Left ventricle myocardium superior (tissue), 1 donor: ENCODE measurements around the gene NEIL1. TPM values are rescaled to one million over a fixed set of nuclear protein-coding genes. Genes with fewer than 3 reads are reported as not detected.
"Not testable (repeated sequence)": the region's sequence is repeated elsewhere in the genome, so short reads cannot be mapped to it uniquely, and the experiment has no call there.

ENCODE experiments used
- ATAC-seq: fragments of 200-7000 bp; cut with Tn5 transposase; one replicate; pipeline ENCODE4 v1.9.1; 2020; ENCODE audit warnings: mild to moderate bottlenecking, moderate library complexity
- DNase-seq: peaks from one replicate; pipeline ENCODE4 v3.0.0-alpha.2; 2020
- intact Hi-C: fragments of 100-400 bp; cut with micrococcal nuclease; formaldehyde crosslinking; loops from one replicate; pipeline ENCODE4 v1.11.0; 2022
- total RNA-seq: library from RNA; stranded (reverse); fragmentation: NEBNext Ultra II Directional; extraction: Animal tissue kit (Norgen Biotek cat#: 25700); gene quantifications from one replicate; pipeline ENCODE4 v1.2.1, GENCODE V29; 2021
- donor health status: DM: no; HTN: yes; CAD: no; lungs with severe emphysema.

NEIL1 gene
- total RNA-seq, 1 donor from 2014 or later = 13.5 TPM

DNA sequence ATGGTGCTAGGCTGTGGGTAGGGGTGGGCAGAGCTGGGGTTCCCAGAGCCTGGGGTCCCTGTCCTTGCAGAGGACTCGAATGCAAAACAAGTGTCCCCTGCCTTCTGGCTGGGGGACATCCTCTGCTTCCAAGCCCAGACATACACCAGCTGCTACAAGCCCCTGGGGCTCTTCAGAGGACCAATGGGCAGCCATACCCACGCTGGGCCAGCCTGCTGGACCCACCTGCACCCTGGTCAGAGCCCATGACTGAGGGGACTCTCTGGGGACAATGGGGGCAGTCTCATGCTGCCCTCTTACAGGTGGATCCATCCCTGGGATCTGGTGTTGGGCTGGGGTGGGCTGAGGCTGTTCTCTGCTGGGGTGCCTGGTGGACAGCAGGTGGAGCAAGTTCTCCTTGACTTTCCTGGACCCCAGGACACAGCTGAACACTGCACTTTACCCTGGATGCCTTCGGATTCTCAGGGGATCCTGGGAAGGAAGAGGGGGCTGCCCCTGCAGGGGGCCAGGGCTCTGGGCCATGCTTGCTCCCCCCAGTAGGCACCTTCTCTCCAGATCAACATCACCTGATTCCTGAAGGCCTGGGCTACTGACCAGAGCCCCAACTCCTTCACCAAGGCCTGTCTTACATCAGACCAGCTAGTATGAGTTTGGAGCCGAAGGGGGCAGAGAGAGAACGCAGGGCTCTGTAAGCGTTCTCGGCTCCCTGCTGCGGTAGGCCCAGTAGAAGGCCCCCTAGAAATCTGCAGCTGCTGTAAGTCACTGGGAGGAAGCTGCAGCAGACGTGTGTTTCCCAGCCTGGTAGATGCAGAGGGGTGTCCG is 18.1 kb upstream of the NEIL1 start:
- DNase-seq (no peak), ATAC-seq (no peak)
- intact Hi-C loops = no loop called here

- intact Hi-C loops = no loop called here
- ATAC-seq (no peak), DNase-seq (no peak)
These were observed 17.3 kb upstream of the NEIL1 start for GRCh38 chr15:75329571-75329970.

DNA sequence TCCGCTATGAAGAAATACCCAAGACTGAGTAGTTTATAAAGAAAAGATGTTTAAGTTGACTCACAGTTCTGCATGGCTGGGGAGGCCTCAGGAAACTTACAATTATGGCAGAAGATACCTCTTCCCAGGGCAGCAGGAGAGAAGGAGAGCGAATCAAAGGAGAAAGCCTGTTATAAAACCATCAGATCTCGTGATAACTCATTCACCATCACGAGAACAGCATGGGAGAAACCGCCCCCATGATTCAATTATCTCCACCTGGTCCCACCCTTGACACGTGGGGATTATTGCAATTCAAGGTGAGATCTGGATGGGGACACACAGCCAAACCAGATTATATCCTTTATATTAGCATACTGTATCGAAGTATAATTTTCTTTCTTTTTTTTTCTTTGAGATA is 14.7 kb upstream of the NEIL1 start:
- ATAC-seq, intact Hi-C loops, DNase-seq: not testable (repeated sequence)

DNA sequence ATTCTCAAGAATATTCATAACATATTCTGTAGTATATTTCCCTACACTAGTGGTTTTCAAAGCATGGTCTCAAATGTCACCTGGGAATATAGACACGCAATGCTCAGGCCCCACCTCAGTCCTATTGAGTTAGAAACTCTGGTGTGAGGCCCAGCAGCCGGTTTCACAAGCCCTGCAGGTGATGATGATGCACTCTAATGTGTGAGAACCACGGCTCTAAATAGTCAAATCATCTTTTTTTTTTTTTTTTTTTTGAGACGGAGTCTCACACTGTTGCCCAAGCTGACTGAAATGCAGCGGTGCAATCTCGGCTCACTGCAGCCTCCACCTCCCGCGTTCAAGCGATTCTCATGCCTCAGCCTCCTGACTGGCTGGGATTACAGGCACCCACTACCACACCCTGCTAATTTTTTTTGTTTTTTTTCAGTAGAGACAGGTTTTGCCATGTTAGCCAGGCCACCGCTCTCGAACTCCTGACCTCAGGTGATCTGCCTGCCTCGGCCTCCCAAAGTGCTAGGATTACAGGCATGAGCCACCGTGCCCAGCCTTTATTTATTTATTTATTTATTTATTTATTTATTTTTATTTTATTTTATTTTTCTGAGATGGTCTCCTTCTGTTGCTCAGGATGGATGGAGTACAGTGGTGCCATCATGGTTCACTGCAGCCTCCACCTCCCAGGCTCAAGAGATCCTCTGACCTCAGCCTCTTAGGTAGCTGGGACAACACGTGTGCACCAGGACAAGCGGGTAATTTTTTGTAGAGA is 13.0 kb upstream of the NEIL1 start:
- ATAC-seq, intact Hi-C loops: not testable (repeated sequence)
- peak; percentile 15 for DNase-seq

DNA sequence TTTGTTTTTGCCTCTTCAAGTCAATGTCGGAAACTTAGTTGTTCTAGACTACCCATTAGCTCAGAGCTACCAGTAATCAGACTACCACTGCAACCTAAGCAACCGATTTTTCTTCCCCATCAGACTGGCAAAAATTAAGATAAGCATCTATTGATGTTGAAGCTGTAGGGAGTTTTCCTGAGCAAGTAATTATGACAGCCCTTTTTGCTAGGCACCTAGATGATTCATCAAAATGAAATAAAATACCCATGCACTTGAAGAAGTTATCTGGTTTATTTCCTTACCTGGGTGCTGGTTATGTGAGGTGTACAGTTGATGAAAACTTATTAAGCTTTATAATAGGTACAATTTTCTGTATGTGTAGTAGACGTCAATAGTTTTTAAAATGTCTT is 11.5 kb upstream of the NEIL1 start:
- intact Hi-C loops = no loop called here
- DNase-seq (no peak), ATAC-seq (no peak)

GRCh38 chr15:75335705-75336355 is 11.0 kb upstream of the NEIL1 start, which contains the start of gene COMMD4:
TSS of gene COMMD4 (plus strand) at chr15:75336063. CDS start at chr15:75336090, 27 bp downstream.
- intact Hi-C loops = no loop called here
- DNase-seq (peak; percentile 97), ATAC-seq (peak; percentile 95)

- DNase-seq = peak; percentile 22
- intact Hi-C loops = no loop called here
- ATAC-seq = no peak
These were observed 8.1 kb upstream of the NEIL1 start for GRCh38 chr15:75338661-75339240.

DNA sequence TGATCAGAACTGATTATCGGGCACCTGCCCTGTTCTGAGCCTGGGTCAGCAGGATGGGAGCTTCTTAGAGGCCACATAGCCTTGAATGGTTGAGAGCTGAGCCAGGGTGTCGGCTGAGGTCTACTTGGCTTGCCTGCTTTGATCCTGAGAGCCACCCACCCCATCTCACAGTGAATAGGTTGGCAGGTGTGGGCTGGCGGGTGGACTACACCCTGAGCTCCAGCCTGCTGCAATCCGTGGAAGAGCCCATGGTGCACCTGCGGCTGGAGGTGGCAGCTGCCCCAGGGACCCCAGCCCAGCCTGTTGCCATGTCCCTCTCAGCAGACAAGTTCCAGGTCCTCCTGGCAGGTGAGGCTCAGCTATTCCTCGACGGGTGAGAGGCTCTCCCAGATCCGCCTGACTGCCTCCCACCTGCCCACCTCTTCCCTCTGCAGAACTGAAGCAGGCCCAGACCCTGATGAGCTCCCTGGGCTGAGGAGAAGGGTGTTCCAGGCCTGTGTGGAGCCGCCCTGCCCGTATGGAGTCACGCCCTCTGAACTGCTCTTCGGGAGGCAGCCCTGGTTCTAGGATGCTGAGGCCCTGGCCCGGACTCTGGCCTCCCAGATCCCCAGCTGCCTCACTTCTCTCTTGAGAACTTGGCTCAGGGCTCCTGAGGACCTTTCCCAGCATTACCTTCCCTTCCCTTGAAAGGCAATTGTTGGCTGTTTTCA is 7.2 kb upstream of the NEIL1 start:
- no peak for ATAC-seq
- intact Hi-C loops = no loop called here

GRCh38 chr15:75342221-75342620 is 4.6 kb upstream of the NEIL1 start:
- DNase-seq (no peak), ATAC-seq (no peak)
- intact Hi-C loops = no loop called here

More for the DNA sequence above, 7.2 kb upstream of the NEIL1 start:
- DNase-seq = peak; percentile 19

DNA sequence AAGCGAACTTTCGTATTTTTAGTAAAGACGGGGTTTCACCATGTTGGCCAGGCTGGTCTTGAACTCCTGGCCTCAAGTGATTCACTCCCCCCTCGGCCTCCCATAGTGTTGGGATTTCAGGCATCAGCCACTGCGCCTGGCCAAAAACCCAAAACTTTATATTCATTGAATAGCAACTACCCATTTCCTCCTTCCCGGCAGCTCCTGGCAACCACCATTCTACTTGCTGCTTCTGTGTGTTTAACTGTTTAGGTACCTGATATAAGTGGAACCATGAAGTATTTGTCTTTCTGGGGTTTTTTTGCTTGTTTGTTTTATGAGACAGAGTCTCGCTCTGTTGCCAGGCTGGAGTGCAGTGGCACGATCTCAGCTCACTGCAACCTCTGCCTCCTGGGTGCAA is 2.9 kb upstream of the NEIL1 start:
- DNase-seq = peak; percentile 19
- intact Hi-C loops, ATAC-seq: not testable (repeated sequence)

DNA sequence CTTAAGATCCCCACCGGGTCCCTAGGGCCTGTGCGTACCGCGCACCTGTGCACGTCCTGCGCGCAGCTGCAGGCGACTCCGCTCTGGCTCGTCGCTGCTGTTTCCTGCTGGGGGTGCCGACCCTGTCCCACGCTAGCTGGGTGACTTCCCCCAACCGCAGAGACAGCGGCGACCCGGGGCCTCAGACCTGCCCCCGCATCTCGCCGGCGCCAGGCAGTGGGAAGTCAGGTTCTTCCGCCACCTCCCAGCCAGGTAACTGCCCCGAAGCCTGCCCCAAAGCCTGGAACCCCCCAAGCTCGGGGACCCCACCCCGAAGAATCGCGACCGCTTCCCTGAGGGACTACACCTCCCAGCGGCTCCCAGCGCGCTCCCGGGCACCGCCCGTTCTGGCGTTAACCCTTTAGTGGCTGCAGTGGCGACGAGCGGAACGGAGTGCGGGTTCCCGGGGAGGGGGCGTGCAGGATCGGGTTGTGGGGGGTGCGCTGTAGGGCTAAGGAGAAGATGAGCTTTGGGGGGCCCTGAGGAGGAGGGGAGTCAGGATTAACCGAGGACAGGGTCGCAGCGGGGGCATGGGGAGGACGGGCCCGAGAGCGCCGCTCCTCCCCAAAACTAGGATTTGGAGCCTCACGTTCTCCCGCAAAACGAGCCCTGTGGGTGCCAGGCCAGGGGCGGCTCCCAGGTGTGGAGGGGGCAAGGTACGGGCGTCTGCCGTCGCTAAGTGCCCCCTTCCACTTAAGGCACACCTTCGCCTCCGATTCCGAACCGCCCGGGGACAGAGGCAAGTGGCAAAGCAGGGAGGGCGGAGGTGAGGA is 589 bp downstream of the NEIL1 start:
- ATAC-seq = peak; percentile 81
- intact Hi-C loops = no loop called here
- DNase-seq = peak; percentile 79

DNA sequence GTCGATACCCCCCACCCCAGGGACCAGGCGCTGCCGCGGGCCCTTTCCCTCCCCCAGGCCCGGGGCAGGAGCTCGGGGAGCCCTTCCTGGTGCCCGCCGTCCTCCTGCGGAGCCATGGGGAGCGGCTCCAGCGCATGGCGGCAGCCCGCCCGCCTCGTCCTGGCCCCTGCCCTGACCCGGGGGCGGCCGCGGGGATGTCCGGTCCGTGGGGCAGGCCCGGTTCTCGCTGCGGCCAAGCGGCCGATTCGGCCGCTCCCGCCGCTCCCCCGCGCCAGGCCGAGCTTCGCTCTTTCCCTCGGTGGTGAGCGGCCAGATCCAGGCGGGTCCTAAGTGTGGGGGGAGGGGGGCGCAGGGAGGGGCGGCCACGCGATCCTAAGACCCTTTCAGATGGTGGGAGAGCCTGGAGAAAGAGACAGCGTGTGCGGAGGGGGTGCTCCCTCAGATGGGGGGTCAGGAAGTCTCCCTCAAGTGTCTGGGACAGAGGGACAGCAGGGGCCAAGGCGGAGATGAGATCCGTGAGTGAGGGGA is 1.3 kb downstream of the NEIL1 start:
- DNase-seq = peak; percentile 50
- intact Hi-C loops = no loop called here
- ATAC-seq = peak; percentile 55

DNA sequence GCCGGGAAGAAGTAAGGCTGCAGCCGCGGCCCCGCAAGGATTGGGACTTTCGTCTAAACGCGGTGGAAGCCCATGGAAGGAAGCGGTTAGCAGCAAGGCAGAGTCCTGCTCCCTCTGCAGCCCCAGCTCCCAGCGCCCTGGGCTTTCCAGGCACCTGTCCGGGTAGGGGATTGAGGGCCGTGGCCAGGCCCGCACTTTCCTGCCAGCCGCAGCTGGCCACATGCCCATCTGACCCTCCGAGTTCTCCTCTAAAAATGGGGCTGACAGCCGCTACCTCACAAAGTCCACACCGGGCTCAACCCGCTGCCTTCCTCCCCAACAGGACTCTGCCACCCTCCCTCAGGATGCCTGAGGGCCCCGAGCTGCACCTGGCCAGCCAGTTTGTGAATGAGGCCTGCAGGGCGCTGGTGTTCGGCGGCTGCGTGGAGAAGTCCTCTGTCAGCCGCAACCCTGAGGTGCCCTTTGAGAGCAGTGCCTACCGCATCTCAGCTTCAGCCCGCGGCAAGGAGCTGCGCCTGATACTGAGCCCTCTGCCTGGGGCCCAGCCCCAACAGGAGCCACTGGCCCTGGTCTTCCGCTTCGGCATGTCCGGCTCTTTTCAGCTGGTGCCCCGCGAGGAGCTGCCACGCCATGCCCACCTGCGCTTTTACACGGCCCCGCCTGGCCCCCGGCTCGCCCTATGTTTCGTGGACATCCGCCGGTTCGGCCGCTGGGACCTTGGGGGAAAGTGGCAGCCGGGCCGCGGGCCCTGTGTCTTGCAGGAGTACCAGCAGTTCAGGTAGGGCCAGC is 1.9 kb downstream of the NEIL1 start:
- ATAC-seq (peak; percentile 11), DNase-seq (peak; percentile 41)
- intact Hi-C loops = no loop called here

GRCh38 chr15:75349351-75349669 is 2.5 kb downstream of the NEIL1 start:
- DNase-seq = peak; percentile 13
- ATAC-seq, intact Hi-C loops: not testable (repeated sequence)

GRCh38 chr15:75349851-75350588 is 3.2 kb downstream of the NEIL1 start:
- peak; percentile 39 for DNase-seq
- intact Hi-C loops = no loop called here
- no peak for ATAC-seq

GRCh38 chr15:75350601-75351361 is 3.9 kb downstream of the NEIL1 start:
- no peak for DNase-seq
- ATAC-seq = no peak
- intact Hi-C loops = no loop called here
